HG03565 (cell line): ENCODE data around the gene TNIK.
"Not testable (repeated sequence)": the region's sequence is repeated elsewhere in the genome, so short reads cannot be mapped to it uniquely, and the experiment has no call there.

ENCODE experiments used
- ATAC-seq: cut with Tn5 transposase; IDR thresholded peaks from one replicate; pipeline ENCODE4 v1.9.1; 2021; ENCODE audit warnings: mild to moderate bottlenecking, moderate library complexity; ENCODE audit not compliant: unreplicated experiment

Gene TNIK

DNA sequence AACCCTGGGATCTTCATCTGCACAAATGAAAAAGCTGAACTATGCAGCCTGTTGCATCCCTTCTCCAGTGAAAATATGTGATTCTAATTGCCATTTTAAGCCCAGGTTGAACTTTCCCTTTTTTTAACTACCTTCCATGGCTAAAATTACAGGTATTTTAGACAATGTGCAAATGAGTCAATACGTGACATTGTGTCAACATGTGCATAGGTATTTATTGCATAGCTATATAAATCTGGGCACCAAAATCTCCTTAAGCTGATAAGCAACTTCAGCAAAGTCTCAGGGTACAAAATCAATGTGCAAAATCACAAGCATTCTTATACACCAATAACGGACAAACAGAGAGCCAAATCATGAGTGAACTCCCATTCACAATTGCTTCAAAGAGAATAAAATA is 37.4 kb downstream of the TNIK start:
- ATAC-seq = not testable (repeated sequence)

DNA sequence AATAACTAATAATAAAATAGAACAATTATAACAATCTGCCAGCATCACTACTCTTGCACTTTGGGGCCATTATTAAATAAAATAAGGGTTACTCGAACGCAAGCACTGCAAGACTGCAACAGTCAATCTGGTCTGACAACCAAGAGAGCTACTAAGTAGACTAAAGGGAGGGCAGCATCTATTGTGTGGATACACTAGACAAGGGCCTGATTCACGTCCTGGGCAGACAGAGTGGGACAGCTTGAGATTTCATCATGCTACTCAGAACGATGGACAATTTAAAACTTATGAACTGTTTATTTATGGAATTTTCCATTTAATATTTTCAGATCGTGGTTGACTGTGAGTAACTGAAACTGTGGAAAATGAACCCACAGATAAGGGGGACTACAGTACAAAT is 39.5 kb downstream of the TNIK start:
- no peak for ATAC-seq

DNA sequence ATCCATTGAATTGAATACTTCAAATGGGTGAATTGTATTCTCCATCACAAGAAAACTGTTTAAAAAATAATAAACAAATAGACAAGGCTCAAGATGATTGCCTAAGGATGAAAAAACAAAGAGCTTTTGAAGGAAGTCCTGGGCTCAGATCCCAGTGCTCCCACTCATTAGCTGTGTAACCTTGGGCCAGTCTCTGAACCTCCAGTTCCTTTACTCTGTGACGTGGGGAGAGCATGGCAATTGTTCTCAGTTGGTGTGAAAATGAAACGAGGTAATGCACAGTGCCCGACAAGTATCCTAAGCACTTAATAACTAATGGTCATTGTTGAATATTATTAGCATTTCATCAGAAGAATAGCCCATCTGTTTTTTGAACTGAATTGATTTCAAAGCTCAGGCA is 40.7 kb downstream of the TNIK start:
- ATAC-seq = no peak

DNA sequence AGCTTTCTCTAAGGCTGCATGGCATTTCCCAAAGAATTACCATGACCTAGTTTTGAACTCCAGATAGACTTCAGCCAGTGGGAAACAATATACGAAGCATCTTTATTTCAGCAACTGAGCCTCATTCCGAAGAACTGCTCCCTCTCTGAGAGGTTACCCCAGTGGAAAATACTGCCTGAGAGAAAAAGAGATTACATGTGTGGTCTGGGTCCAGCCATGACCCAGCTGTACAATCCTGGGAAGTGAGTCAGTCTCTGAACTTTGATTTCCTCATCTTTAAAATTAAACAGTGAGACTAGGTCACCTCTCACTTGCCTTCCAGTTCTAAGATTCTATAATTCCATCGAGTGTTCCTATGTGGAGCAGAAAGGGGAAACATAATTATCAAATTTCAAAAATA is 42.4 kb downstream of the TNIK start:
- no peak for ATAC-seq

DNA sequence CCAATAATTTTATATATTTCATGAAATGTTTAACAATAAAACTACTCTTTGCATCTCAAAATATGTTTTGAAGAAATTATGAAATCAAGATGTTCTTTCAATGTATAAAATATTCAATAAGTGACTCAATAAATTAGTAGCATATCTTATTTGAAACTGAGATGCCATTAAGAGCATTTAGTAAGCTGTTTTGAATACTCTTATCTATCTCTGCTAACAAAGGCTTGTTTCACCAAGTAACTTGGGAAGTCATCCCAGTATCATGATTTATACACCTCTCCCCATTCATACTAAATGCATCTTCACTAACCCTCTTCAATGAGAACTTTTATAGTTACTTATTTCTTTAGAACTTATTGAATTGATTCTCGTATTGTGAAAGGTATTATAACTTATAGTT is 43.1 kb downstream of the TNIK start:
- ATAC-seq = no peak

DNA sequence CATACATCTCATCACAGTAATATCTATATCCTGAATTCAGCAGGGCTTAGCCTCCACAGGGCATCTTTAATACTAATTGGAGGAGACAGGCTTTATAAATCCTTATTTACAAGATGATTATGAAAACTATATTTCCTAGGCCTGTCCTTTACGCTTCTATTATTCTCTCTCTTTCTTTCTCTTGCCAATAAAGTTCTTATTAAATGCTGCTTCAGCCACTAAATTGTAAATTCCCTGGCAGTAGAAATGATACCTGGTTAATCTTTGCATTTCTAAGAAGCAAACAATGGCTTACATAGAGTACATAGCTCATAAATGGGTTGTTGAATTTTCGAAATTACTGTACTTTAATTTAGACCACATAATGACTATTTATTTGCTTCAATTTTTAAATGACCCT is 43.5 kb downstream of the TNIK start:
- no peak for ATAC-seq

DNA sequence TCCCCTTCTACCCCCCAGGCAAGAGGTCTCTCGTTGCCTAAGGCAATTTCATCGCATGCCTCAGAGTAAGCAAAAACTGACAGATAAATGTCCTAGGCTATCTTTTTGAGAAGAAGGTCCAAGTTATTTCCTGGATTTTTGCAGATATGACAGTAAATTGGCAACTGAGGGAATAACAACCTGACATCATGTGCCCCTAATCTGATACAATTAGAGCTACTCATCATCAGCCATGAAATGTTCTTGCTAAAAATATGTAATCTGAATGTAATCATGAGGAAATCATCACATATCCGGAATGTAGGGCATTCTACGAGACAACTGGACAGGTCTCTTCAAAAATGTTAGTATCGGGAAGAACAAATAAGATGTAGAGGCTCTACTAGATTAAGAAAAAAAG is 44.1 kb downstream of the TNIK start:
- no peak for ATAC-seq

DNA sequence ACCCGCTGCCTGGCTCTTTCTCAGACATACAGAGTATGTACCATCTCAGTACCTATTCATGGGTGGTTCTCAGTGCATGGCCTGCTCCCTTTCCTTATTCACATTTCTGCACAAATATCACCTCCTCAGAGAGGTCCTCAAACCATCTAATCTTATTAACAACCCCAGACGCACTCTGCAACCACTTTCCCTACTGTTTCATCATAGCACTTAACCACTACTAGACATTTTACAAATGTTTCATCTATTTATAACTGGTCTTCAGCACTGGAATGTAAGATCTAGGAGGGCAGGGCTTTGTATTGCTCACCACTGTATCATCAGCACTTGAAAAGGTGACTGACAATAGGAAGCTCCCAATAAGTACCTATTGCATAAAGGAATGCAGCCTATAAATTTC is 45.1 kb downstream of the TNIK start:
- ATAC-seq = no peak

DNA sequence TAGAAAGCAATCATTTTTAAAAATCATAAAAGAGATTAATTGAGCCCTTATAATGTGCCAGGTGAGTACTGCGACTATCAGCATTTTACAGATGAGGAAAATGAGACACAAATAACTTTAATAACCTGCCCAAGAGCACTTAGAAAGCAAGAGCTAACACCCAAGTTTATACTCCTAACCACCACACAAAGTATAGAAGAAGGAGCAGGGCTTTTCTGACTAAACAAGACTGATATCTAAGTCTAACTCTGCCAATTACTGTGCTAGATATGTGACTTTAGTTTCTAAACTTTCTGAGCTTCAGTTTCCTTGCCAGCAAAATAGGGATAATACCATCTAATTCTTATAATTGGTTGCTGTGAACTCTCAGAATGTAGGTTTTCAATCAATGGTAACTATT is 47.7 kb downstream of the TNIK start:
- ATAC-seq = no peak

DNA sequence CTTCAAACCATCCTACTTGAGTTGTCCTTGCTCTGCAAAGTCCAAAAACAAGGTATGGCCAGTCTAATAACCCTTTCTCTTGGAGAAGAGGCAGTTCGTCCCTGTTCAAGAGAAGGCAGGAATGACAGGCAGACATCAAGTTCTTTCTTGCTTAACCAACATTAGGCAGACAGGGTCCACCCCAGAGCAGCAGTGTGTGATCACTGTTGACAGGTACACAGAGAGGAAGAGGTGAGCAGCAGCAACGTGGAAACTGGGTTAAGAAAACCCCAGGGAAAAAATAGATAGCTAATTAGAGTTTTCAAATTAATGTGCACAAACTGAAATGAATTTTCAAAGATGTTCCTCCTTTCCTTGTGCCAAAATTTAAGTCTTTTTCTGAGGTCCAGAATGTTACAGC is 48.2 kb downstream of the TNIK start:
- no peak for ATAC-seq

DNA sequence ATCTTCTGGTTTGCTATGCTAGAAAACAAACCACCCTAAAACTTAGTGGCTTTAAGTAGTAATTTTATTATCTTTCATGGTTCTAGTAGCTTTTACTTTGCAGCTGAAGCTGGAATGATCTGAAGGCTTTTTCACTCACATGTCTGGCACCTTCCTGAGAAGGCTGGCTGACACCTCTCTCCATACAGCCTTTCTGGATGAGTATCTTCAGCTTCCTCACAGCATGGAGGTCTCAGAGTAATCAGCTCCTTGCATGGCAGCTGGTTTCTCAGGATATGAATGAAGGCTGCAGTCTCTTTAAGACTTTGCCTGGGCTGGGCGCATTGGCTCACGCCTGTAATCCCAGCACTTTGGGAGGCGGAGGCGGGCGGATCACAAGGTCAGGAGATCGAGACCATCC is 50.0 kb downstream of the TNIK start:
- no peak for ATAC-seq

DNA sequence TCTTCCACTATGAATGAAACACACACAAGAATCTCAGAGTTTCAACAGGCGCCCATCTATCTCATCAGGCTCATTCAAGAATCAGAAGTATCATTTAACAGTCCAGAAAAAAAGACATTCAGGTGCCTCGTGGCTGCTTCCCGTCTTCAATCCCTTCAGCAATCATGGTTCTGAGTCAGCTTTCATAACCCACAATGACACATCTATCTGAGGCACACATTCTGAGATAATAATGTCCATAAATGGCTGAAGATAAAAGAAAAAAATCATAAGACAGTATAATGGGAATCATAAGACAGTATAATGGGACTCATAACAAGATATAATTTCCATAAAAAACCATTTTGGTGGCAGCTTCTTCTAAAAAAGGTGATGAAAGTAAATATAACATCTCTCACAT is 52.4 kb downstream of the TNIK start:
- ATAC-seq = no peak

DNA sequence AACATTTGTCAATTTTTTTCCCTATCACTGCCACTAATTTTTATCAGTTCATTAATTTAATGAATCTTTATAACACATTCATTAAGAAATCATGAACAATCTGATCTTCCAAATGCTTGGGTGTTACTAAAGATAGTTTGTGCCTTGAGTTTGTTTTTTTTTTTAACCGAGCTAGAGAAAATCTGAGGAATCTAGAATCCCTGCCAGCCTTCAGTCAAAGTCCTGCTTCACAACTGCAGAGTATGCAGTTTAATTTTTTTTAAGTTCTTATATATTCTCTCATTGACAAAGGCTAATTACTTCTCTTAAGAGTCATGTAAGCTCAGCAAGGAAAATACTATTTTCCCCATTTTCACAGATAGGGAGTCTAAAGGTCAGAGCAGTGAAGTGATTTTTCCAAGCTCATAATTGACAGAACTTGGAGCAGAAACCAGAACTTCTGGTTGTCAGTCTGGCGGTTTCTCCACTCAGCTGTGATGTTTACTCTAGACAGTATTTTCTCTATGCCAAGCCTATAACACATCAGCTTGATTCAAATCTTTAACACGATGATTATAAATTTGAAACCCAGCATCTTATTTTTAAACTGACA is 55.7 kb downstream of the TNIK start:
- ATAC-seq = no peak

DNA sequence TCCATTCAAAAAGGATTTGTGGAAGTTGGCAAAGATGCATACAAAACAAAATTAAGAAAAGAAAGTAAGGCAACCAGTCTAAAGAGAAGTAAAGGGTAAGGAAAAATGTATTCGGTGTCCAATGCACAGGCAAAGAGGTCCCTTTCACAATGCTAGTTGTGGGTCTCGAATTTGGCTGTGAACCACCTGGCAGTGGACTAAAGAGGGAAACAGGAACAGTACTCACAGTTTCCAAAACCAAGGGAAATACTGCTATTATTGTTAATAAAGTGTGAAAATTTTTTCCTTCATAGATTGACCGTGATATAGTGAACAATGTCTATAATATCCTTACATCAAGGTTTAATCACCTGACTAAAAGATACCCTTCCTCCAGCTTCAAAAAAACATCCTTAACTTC is 57.9 kb downstream of the TNIK start:
- ATAC-seq = no peak

DNA sequence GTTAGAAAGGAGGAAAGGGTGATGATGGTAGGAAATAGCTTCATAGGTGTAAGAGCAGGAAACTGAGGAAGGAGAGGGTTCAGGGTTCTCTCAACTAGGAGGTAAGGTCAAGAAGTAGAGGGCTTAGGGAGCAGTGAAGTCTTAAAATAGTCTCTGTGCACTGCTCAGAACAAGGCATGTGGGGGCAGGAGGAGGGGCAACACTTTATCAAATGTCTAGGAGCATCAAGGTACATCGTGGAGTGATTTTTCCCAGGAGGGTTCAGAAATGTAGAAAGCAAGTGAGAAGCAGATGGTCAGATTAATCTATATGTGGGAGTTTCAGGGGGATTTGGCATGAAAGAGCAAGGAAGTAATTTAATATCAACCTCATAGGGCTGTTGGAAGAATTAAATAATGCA is 58.8 kb downstream of the TNIK start:
- no peak for ATAC-seq

DNA sequence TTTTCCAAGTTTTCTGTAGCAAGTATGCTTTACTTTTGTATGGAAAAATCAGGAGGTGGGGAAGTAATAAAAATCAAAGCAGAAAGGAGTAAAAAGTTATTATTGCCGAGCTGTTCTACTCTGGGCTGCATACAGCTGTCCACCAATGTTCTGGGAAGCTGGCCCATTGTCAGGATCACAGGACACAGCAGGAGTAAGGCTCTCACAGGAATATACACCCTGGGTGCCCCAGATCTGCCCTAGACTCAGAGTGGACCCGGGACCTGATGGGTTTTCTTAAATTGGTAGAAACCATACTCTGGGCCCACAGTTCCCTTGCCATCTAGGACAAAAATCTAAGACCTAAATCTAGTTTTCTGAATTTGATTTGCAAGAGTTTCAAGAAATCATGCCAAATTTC is 60.4 kb downstream of the TNIK start:
- no peak for ATAC-seq

DNA sequence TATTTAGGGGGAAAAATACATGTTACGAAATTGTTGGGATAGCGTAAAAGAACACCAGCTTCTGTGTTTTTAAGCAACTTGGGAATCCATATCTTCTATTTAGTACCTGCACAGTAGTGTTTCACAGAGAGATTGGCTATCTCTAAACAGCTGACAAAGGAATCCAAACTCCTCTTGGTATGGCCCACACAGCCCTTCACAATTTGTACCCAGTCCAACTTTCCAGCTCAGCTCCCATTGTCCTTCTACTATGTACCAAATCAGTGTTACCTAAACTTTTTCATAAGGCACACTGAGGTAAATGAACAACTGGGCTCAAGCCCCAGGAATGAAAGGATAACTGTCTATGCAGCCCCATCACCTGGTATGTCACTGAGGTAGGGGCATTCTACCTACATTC is 61.9 kb downstream of the TNIK start:
- no peak for ATAC-seq

DNA sequence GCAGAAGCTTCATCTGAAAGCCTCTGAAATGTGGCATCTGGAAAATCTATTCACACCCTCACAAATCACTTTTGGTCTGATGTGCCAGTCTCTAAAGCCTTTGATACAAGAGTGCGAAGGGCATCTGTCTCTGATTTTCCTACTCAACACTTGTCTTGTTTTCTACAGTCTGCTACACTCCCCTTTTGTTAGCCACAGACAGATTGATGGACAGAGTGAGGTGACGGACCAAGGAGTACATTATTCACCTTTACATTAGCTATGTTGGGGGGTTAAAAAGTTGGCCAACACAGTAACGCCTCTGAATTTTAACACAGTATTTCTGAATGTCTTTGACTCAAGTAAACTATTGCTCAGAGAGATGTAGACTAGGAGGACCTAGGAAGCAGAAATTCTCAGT is 63.1 kb downstream of the TNIK start:
- ATAC-seq = no peak

DNA sequence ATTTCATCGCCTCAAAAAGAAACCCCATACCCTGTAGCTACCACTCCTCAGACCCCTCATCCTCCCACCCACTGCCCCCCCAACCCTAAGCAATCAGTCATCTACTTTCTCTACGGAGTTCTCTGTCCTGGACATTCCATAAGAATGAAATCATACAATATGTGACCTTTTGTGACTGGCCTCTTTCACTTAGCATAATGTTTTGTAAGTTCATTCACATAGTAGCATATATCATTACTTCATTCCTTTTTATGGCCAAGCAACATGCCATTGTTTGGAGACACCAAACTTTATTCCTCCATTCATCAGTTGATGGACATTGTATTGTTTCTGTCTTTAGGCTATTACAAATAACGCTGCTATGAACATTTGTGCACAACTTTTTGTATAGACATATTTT is 64.2 kb downstream of the TNIK start:
- ATAC-seq = no peak

DNA sequence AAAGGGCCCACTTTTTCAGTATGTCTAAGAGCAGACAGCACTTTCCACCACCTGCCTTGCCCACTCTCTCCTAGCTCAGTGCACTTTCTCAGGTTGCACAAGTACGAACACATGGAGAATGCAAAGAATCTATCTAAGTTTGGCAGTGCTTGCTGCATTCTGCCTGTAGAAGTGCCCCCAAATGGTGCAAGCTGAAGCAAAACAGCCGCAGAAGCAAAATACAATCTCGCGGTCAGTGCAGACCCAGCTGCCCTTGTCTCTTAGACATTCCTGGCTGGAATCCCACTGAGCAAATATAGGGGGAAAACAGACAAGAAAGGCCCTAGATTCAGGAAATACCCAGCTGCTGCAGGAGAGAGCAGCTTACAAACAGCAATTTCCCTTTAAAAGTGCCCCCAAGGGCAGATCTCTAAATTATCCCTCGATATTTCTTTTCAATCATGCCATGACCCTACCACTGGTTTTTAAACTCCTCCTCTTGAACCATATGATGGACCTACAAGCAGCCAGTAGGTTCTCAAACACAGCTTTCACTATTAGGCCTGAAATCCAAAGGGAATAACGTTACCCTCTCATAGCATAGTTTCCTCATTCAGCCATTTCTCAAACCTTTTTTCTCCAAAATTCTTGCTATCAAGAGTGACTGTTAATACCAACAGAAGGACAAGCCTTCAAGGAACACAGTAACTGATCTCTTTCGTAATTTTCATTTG is 67.0 kb downstream of the TNIK start:
- no peak for ATAC-seq

DNA sequence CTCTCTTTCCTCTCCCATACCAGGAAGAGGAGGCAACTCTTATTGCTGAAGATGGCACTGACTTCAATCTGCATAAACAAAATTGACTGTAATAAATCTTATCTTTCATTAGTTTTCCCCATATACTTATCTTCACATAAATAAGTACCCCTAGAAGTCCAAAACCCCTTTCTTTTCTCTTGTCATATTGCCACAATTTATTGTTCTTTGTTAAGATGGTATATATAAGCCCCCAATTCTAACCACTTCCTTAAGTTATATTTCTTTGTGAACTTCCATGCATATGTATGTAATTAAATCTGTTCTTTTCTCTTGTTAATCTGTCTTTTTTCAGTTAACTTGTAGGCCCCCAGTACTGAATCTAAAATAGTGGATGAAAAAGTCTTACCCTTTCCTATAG is 68.8 kb downstream of the TNIK start:
- ATAC-seq = no peak

DNA sequence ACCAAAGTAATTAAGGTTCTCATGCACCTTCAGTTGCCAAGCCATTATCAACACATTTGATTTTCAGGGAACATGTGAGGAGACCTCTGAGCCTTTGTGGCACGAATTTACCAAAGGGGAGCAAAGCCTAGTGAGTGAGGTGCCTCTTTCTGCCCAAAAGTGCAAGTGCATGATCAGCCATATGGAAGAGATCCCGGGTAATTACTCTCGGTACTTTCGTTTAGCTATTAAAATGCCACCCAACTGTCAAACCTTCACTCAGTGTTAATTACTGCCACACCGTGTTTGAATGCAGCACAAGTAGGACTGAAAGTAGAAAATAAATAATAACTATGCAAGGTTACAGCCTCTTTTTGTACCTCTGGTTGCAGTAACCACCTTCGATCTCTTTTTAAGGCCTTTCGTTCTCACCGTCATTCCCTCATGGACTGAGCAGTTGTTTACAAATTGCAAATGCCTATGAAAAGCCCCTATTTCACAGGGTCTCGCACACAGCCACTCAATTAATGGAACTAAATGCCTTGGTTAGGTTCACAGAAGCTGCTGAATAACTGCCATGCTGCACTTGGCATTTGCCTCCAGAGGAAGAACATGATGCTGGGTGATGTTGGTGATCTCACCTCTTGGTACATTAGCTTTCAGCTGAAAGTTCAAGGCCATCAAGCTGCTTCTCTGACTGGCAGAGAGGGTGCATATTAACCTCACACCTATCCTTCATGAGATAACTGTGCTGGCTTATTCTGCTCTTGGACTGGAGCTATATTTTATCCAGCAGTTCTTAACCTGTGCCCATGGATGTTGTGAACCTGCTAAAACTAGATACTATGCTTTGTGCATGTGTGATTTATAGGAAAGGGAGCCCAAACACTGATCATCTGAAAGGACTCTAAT is 69.9 kb downstream of the TNIK start:
- no peak for ATAC-seq
